NT2/D1 (cell line): ENCODE data around the gene RABGAP1.

Experiments
- SUZ12 ChIP-seq: IDR thresholded peaks from 2 replicates; pipeline ENCODE4 v1.6.1; 2011; ENCODE audit not compliant: insufficient read length, insufficient read depth; ENCODE audit errors: extremely low read depth
- YY1 ChIP-seq: IDR thresholded peaks from 2 replicates; pipeline ENCODE4 v1.6.1; 2011; ENCODE audit not compliant: insufficient read length, insufficient read depth
- ZNF274 ChIP-seq: IDR thresholded peaks from 2 replicates; pipeline ENCODE4 v1.6.1; 2011; ENCODE audit warnings: mild to moderate bottlenecking, low read depth, low read length

- no peak for TF ChIP-seq ZNF274
- TF ChIP-seq YY1: no peak
- TF ChIP-seq SUZ12: no peak
Observed at GRCh38 chr9:123063177-123063598, 122.4 kb downstream of the RABGAP1 start.
